Bronchial epithelial cell (primary cell): ENCODE data around the gene RTN4R. TPM values are rescaled to one million over a fixed set of nuclear protein-coding genes. Genes with fewer than 3 reads are reported as not detected.

Source experiments
- DNase-seq: peaks from one replicate; pipeline ENCODE4 v3.0.0-alpha.2; 2010; ENCODE audit warnings: low read depth
- FAIRE-seq: peaks from 2 replicates; lab custom pipeline; 2011; peaks lifted over from hg19 to GRCh38; lab: Jason Lieb, UNC
- H3K27me3 ChIP-seq: 2 replicates; pipeline ENCODE4 v1.5.1; 2011; ENCODE audit warnings: low read length; ENCODE audit not compliant: control insufficient read depth, insufficient read depth
- H3K36me3 ChIP-seq: 2 replicates; pipeline ENCODE4 v1.5.1; 2011; ENCODE audit warnings: low read length; ENCODE audit not compliant: control insufficient read depth, insufficient read depth
- H3K4me3 ChIP-seq: 2 replicates; pipeline ENCODE4 v1.5.1; 2011; ENCODE audit warnings: mild to moderate bottlenecking, low read depth, low read length, control low read depth
- total RNA-seq: library from RNA; depleted of rRNA; stranded (reverse); fragments of >200 nt; gene quantifications from 2 replicates; pipeline ENCODE4 v1.2.1, GENCODE V29; 2014
- TF ChIP-seq, protein P1 (sequence below): IDR thresholded peaks from 2 replicates; pipeline ENCODE4 v1.5.1; 2011; ENCODE audit warnings: mild to moderate bottlenecking, moderate library complexity, low read length, control low read depth, inconsistent platforms; ENCODE audit not compliant: insufficient read depth, severe bottlenecking

RTN4R gene
- total RNA-seq, 1 donor from 2014 or later: 2.6 TPM

GRCh38 chr22:20232781-20233180 lies 35.3 kb downstream of the RTN4R start:
- H3K27me3 ChIP-seq: peaks cover 8% of the 10 kb centered on the region
- DNase-seq (no peak), FAIRE-seq (no peak)
- H3K4me3 ChIP-seq: no peak overlapping the region
- H3K36me3 ChIP-seq: no peaks in the 10 kb centered on the region
- TF ChIP-seq, protein P1, sequence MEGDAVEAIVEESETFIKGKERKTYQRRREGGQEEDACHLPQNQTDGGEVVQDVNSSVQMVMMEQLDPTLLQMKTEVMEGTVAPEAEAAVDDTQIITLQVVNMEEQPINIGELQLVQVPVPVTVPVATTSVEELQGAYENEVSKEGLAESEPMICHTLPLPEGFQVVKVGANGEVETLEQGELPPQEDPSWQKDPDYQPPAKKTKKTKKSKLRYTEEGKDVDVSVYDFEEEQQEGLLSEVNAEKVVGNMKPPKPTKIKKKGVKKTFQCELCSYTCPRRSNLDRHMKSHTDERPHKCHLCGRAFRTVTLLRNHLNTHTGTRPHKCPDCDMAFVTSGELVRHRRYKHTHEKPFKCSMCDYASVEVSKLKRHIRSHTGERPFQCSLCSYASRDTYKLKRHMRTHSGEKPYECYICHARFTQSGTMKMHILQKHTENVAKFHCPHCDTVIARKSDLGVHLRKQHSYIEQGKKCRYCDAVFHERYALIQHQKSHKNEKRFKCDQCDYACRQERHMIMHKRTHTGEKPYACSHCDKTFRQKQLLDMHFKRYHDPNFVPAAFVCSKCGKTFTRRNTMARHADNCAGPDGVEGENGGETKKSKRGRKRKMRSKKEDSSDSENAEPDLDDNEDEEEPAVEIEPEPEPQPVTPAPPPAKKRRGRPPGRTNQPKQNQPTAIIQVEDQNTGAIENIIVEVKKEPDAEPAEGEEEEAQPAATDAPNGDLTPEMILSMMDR: no peak

- DNase-seq (no peak), FAIRE-seq (no peak)
- H3K27me3 ChIP-seq: peaks cover 8% of the 10 kb centered on the region
- TF ChIP-seq, protein P1: no peak
- H3K4me3 ChIP-seq: no peak overlapping the region
- H3K36me3 ChIP-seq: no peaks in the 10 kb centered on the region
These were observed 35.9 kb downstream of the RTN4R start for GRCh38 chr22:20232237-20232598.

- H3K27me3 ChIP-seq: peaks cover 8% of the 10 kb centered on the region
- FAIRE-seq: no peak
- no peak for DNase-seq
These were observed 36.4 kb downstream of the RTN4R start for GRCh38 chr22:20231514-20232236.

DNA sequence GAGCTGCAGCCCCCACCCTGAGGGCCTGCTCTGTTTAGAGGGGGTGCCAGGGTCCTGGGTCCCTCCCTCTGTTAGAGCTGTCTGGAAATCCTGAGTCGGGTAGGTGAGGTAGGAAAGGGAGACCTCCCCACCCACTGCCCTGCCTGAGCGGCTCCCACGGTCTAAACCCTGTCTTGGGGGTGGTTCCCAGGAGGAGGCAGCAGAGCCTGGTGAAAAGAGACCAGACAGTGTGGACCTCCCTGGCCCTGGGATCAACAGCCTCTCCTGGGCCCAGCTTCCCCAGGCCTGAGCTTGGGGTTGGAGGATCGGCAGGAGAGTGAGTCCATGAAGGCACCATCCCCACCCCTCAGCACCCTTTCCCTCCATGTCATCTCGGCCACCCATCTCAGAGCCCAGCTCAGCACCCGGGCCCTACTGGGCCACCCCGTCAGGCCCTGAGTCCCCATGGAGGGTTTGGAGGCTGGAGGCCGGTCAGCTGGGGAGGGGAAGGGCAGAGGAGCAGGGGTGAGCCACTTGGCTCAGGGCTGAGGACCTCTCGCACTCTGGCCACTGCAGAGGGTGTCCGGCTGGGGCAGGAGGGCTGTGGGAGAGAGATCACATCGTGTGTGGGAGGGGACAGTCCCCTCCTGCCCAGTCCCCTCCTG lies 37.2 kb downstream of the RTN4R start:
- Histone ChIP-seq H3K27me3 (peaks cover 8% of the 10 kb centered on the region), H3K36me3 (no peaks in the 10 kb centered on the region), H3K4me3 (no peak overlapping the region)
- DNase-seq: no peak
- no peak for FAIRE-seq
- TF ChIP-seq, protein P1: no peak

More at GRCh38 chr22:20231514-20232236, 36.4 kb downstream of the RTN4R start:
- no peaks in the 10 kb centered on the region for H3K36me3 ChIP-seq
- H3K4me3 ChIP-seq: no peak overlapping the region
- TF ChIP-seq, protein P1: no peak

DNA sequence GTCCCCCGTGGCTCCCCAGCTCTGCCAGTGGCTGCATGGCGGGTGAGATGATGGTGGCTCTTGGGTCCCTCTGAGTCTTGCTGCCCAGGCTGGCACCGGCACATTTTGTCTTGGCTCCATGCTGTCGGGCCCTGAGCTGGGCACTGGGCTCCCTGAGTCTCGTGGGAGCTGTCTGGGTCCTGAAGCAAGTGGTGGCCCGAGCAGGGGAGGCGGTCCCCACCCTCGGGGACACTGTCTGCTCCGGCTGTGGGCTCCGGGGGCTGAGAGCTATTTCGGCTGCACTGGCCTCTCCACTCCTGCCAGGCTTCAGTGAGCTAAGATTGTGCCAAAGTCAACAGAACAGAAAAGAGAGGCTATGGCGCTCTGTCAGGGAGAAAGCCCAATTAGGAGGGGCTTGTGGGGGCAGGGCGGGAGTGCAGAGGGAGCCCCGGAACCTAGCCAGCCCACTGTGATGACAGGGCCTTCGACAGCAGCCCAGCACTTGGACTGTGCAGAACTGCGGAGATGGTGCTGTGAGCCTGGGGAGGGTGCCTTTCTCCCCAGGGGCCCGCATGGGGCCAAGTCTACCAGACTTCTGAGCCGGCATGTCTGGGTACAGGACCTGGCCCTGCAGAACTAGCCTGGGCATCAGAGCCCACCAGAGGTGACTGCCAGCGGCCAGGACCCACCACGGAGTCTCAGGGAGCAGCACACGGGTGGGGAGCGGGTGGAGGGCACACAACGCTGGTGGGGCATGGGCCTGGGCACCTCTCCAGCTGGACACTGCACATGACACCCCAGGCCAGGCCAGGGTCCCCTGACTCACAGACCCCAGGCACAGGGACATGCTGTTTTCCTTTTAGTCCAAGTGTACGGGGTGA lies 38.0 kb downstream of the RTN4R start:
- FAIRE-seq (no peak), DNase-seq (no peak)
- TF ChIP-seq, protein P1: no peak
- H3K27me3 ChIP-seq: peaks cover 8% of the 10 kb centered on the region
- no peaks in the 10 kb centered on the region for H3K36me3 ChIP-seq
- no peak overlapping the region for H3K4me3 ChIP-seq
